H1 (cell line): ENCODE data around the gene CASK.

Experiments
- ASH2L ChIP-seq: fragments of 200-600, 300-600 bp; sonication (generic); IDR thresholded peaks from one replicate; pipeline ENCODE4 v1.7.1; 2017; ENCODE audit warnings: low read length
- CTCF ChIP-seq, 3 experiments: IDR thresholded peaks; 1 replicate in 2 of 3; 2 replicates in 1 of 3; pipeline versions ENCODE4 v1.5.1 to v1.6.1; 2011; ENCODE audit warnings: low read length in 3 of 3, mild to moderate bottlenecking in 3 of 3, inconsistent platforms in 2 of 3, low read depth in 1 of 3, moderate library complexity in 1 of 3; ENCODE audit not compliant: insufficient read depth in 1 of 3; ENCODE audit errors: control extremely low read depth in 1 of 3
- EZH2 ChIP-seq: fragments of 200-600 bp; sonication (generic); IDR thresholded peaks from 2 replicates; pipeline ENCODE4 v1.7.1; 2012; ENCODE audit warnings: low read depth, mild to moderate bottlenecking, moderate library complexity, low read length, inconsistent platforms; ENCODE audit not compliant: severe bottlenecking
- POLR2A ChIP-seq, 2 experiments: IDR thresholded peaks; 1 replicate in 1 of 2; 2 replicates in 1 of 2; pipeline ENCODE4 v1.6.1; 2011; ENCODE audit warnings: low read depth in 2 of 2, low read length in 2 of 2, mild to moderate bottlenecking in 2 of 2; ENCODE audit errors: control extremely low read depth in 1 of 2
- POLR2AphosphoS5 ChIP-seq: IDR thresholded peaks from 2 replicates; pipeline ENCODE4 v1.6.1; 2011; ENCODE audit warnings: low read depth, low read length
- RXRA ChIP-seq: IDR thresholded peaks from 2 replicates; pipeline ENCODE4 v1.6.1; 2011; ENCODE audit warnings: low read depth, mild to moderate bottlenecking, low read length, moderate library complexity; ENCODE audit not compliant: insufficient read depth
- TAF7 ChIP-seq: optimal IDR thresholded peaks from 2 replicates; pipeline ENCODE3; 2011; ENCODE audit warnings: low read depth, mild to moderate bottlenecking, inconsistent platforms, low read length, moderate library complexity, borderline replicate concordance
- USF2 ChIP-seq: IDR thresholded peaks from 2 replicates; pipeline ENCODE4 v1.6.1; 2011; ENCODE audit warnings: low read length, improper control_type of control experiment
- YY1 ChIP-seq: IDR thresholded peaks from 2 replicates; pipeline ENCODE4 v1.6.1; 2011; ENCODE audit warnings: low read depth, mild to moderate bottlenecking, low read length

GRCh38 chrX:41502004-41502403 is 421.4 kb downstream of the CASK start:
- TF ChIP-seq EZH2 (no peak), USF2 (no peak), CTCF (IDR thresholded peaks at IDR 0.05; ENCODE audit: control extremely low read depth in 1 of 3, insufficient read depth in 1 of 3, low read depth in 1 of 3, low read length in 3 of 3) (no peak), ASH2L (no peak), RXRA (no peak), POLR2A (IDR thresholded peaks at IDR 0.05; ENCODE audit: control extremely low read depth in 1 of 2, low read depth in 2 of 2, low read length in 2 of 2) (no peak), YY1 (no peak), TAF7 (no peak), POLR2AphosphoS5 (no peak)
